Anterior cingulate cortex (tissue), 58 donors: ENCODE data around the gene SETD7.

ENCODE experiments used
- DNase-seq, 58 donors: peaks; one replicate each; lab custom pipeline; 2025; lab: John Stamatoyannopoulos, UW

The SETD7 gene

GRCh38 chr4:139521754-139522401, 34.1 kb downstream of the SETD7 start:
- peak in 11 of 58 donors; percentile 10 to 69 (median 42) for DNase-seq

GRCh38 chr4:139515531-139515958, 40.5 kb downstream of the SETD7 start:
- DNase-seq = no peak

GRCh38 chr4:139514382-139515059, 41.5 kb downstream of the SETD7 start:
- DNase-seq = no peak

GRCh38 chr4:139511320-139511719, 44.7 kb downstream of the SETD7 start:
- peak in 6 of 58 donors; percentile 3 to 35 (median 26) for DNase-seq

GRCh38 chr4:139509727-139510410, 46.1 kb downstream of the SETD7 start:
- DNase-seq = peak in 17 of 58 donors; percentile 5 to 44 (median 16)

- no peak for DNase-seq
Observed at GRCh38 chr4:139508581-139509237, 47.3 kb downstream of the SETD7 start.

GRCh38 chr4:139506774-139507173, 49.2 kb downstream of the SETD7 start:
- DNase-seq = no peak

GRCh38 chr4:139503622-139504166, 52.3 kb downstream of the SETD7 start:
- DNase-seq = no peak

GRCh38 chr4:139501927-139502899, 53.8 kb downstream of the SETD7 start:
- DNase-seq = no peak

- DNase-seq = no peak
Observed at GRCh38 chr4:139501527-139501926, 54.5 kb downstream of the SETD7 start.

GRCh38 chr4:139501117-139501516, 54.9 kb downstream of the SETD7 start:
- no peak for DNase-seq

GRCh38 chr4:139499186-139499585, 56.8 kb downstream of the SETD7 start:
- no peak for DNase-seq

- DNase-seq = no peak
Observed at GRCh38 chr4:139493176-139493575, 62.8 kb downstream of the SETD7 start.

GRCh38 chr4:139492429-139492828, 63.6 kb downstream of the SETD7 start:
- DNase-seq = no peak

- DNase-seq = no peak
Observed at GRCh38 chr4:139489638-139490037, 66.4 kb downstream of the SETD7 start.

- DNase-seq = no peak
Observed at GRCh38 chr4:139488442-139488841, 67.6 kb downstream of the SETD7 start.

GRCh38 chr4:139484783-139485311, 71.2 kb downstream of the SETD7 start:
- no peak for DNase-seq

- peak in 12 of 58 donors; percentile 4 to 65 (median 15) for DNase-seq
Observed at GRCh38 chr4:139483000-139483399, 73.0 kb downstream of the SETD7 start.

- no peak for DNase-seq
Observed at GRCh38 chr4:139481465-139481864, 74.6 kb downstream of the SETD7 start.
